Neural progenitor cell (in vitro differentiated cells): ENCODE measurements around the gene SLIT1.

Source experiments
- EZH2 ChIP-seq: fragments of 200-600 bp; sonication (generic); IDR thresholded peaks from 2 replicates; pipeline ENCODE4 v1.6.1; 2017; ENCODE audit warnings: antibody characterized with exemption, mild to moderate bottlenecking, moderate library complexity
- TF ChIP-seq, protein P1 (sequence below): fragments of 200-600 bp; sonication (generic); IDR thresholded peaks from 2 replicates; pipeline ENCODE4 v1.5.1; 2017; ENCODE audit warnings: antibody characterized with exemption, mild to moderate bottlenecking

DNA sequence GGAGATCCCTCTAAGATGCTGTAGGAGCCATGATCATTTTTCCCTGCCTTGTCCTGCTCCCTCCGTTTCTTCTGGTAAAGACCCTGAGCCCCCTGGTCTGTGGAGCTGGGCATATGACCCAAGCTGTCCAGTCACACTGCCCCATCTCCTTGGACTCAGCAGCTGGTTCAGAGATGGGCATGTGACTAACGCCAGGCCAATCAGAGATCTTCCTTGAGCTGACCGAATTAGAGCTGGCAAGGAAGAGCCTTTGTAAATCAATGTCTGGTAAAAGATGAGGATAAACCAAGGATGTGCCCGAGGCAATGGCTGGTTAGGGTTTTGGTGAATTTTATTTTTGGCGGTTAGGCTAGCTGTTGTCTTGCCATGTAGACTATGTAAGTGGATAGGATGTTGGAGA is 180.4 kb downstream of the SLIT1 start:
- TF ChIP-seq, protein P1, sequence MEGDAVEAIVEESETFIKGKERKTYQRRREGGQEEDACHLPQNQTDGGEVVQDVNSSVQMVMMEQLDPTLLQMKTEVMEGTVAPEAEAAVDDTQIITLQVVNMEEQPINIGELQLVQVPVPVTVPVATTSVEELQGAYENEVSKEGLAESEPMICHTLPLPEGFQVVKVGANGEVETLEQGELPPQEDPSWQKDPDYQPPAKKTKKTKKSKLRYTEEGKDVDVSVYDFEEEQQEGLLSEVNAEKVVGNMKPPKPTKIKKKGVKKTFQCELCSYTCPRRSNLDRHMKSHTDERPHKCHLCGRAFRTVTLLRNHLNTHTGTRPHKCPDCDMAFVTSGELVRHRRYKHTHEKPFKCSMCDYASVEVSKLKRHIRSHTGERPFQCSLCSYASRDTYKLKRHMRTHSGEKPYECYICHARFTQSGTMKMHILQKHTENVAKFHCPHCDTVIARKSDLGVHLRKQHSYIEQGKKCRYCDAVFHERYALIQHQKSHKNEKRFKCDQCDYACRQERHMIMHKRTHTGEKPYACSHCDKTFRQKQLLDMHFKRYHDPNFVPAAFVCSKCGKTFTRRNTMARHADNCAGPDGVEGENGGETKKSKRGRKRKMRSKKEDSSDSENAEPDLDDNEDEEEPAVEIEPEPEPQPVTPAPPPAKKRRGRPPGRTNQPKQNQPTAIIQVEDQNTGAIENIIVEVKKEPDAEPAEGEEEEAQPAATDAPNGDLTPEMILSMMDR, result no peak
- no peak for TF ChIP-seq EZH2
